Activated CD4-positive, alpha-beta T cell treated with anti-CD3 and anti-CD28 coated beads, Interleukin-2, amount 50 U/mL, for 1 hour (primary cell): ENCODE data around the gene APC.

Source experiments
- DNase-seq: peaks from one replicate; pipeline ENCODE4 v3.0.0-alpha.2; 2020

Gene APC

GRCh38 chr5:112717506-112718082, 20.1 kb upstream of the APC start:
- DNase-seq, result no peak

- no peak for DNase-seq
Measured at GRCh38 chr5:112718344-112718743, 19.3 kb upstream of the APC start.

- no peak for DNase-seq
Measured at GRCh38 chr5:112720576-112720975, 17.1 kb upstream of the APC start.

- no peak for DNase-seq
Measured at GRCh38 chr5:112724901-112725300, 12.8 kb upstream of the APC start.

GRCh38 chr5:112729630-112730029, 8.1 kb upstream of the APC start:
- DNase-seq, result no peak

GRCh38 chr5:112732131-112732530, 5.6 kb upstream of the APC start:
- DNase-seq, result no peak

GRCh38 chr5:112733586-112733985, 4.1 kb upstream of the APC start:
- DNase-seq, result no peak

GRCh38 chr5:112734597-112734996, 3.1 kb upstream of the APC start:
- no peak for DNase-seq

GRCh38 chr5:112735702-112736101, 2.0 kb upstream of the APC start:
- no peak for DNase-seq

- no peak for DNase-seq
Measured at GRCh38 chr5:112737070-112737462, 619 bp upstream of the APC start.

GRCh38 chr5:112738191-112738560, 491 bp downstream of the APC start:
- no peak for DNase-seq

- DNase-seq, result no peak
Measured at GRCh38 chr5:112742424-112742823, 4.7 kb downstream of the APC start.

GRCh38 chr5:112743631-112744030, 5.9 kb downstream of the APC start:
- no peak for DNase-seq

GRCh38 chr5:112752335-112752734, 14.7 kb downstream of the APC start:
- DNase-seq, result no peak

- no peak for DNase-seq
Measured at GRCh38 chr5:112755703-112756102, 18.0 kb downstream of the APC start.

GRCh38 chr5:112757468-112758208, 20.0 kb downstream of the APC start:
- no peak for DNase-seq

- no peak for DNase-seq
Measured at GRCh38 chr5:112758676-112759075, 21.0 kb downstream of the APC start.

- DNase-seq, result no peak
Measured at GRCh38 chr5:112762113-112762810, 24.6 kb downstream of the APC start.

GRCh38 chr5:112763165-112763564, 25.5 kb downstream of the APC start:
- DNase-seq, result no peak

- DNase-seq, result no peak
Measured at GRCh38 chr5:112772124-112772523, 34.4 kb downstream of the APC start.

- no peak for DNase-seq
Measured at GRCh38 chr5:112776301-112776856, 38.7 kb downstream of the APC start.

GRCh38 chr5:112779531-112779930, 41.8 kb downstream of the APC start:
- DNase-seq, result no peak

GRCh38 chr5:112784726-112785125, 47.0 kb downstream of the APC start:
- no peak for DNase-seq

- no peak for DNase-seq
Measured at GRCh38 chr5:112787261-112787660, 49.6 kb downstream of the APC start.
